PFSK-1 (cell line): Measurements from ENCODE around the gene ITGA6.

ENCODE experiments used
- FOXP2 ChIP-seq: optimal IDR thresholded peaks from 2 replicates; pipeline ENCODE3; 2011; ENCODE audit warnings: borderline replicate concordance, control low read depth, inconsistent platforms; ENCODE audit not compliant: insufficient read depth; ENCODE audit errors: extremely low read length, extremely low read depth
- POLR2AphosphoS5 ChIP-seq: IDR thresholded peaks from 2 replicates; pipeline ENCODE4 v1.6.1; 2012; ENCODE audit warnings: low read depth, mild to moderate bottlenecking, control low read depth, low read length, moderate library complexity
- REST ChIP-seq, 2 experiments: IDR thresholded peaks; 2 replicates each; pipeline versions ENCODE4 v1.6.1 to v1.8.0; 2011 to 2012; ENCODE audit warnings: low read depth in 2 of 2, low read length in 2 of 2, control low read depth in 1 of 2, inconsistent platforms in 1 of 2, mild to moderate bottlenecking in 1 of 2, moderate library complexity in 1 of 2; ENCODE audit not compliant: insufficient read depth in 1 of 2
- SIN3A ChIP-seq: IDR thresholded peaks from 2 replicates; pipeline ENCODE4 v1.6.1; 2012; ENCODE audit warnings: mild to moderate bottlenecking, low read length, moderate library complexity, borderline replicate concordance; ENCODE audit not compliant: insufficient read depth
- TAF1 ChIP-seq: IDR thresholded peaks from 2 replicates; pipeline ENCODE4 v1.6.1; 2012; ENCODE audit warnings: low read length, control low read depth, borderline replicate concordance; ENCODE audit not compliant: insufficient read depth

Gene ITGA6

DNA sequence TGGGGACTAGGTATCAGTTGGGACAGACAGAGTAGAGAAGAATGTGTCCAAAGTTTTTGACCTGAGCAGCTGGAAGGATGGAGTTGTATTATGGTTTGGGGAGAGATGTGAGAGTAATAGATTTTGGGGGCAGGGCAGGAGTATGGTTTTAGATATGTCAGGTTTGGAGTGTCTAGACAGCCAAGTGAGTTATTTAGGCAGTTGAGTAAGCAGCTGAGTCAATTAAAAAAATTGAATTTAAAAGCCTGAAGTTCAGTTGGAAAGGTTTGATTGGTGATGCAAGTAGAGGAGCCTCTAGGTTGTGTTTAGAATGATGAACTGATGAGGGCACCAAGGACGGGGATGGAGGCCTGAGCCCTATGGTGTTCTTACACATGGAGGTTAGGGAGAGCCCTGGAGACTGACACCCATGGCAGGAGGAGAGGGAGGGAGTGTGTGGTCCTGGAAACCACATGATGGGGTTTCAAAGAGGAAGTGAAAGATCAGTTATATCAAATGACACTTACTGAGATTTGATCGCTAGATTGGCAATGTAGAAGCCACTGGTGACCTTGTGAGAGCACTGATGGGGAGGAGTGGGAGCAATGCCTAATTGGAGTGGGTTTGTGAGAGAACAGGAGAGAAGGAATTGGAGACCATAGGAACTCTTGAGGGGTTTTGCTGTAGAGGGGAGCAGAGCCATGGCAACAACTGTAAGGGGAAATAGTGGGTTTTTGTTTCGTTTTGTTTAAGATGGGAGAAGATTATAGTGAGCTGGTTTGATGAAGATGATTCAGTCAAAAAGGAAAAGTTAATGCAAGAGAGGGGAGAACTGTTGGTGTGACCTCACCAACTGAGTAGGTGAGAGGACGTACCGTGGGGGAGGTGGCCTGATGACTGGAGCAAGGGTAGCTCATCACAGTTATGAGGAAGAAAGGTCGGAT lies 10.3 kb downstream of the ITGA6 start:
- TF ChIP-seq REST (IDR thresholded peaks at IDR 0.05; ENCODE audit: insufficient read depth in 1 of 2, low read depth in 2 of 2, low read length in 2 of 2) = no peak

GRCh38 chr2:172438741-172439508 lies 11.5 kb downstream of the ITGA6 start:
- no peak for TF ChIP-seq TAF1
- TF ChIP-seq SIN3A = no peak; the same call in 1 of the 2 replicates
- no peak for TF ChIP-seq REST (IDR thresholded peaks at IDR 0.05; ENCODE audit: insufficient read depth in 1 of 2, low read depth in 2 of 2, low read length in 2 of 2)
- TF ChIP-seq FOXP2 = no peak
- TF ChIP-seq POLR2AphosphoS5 = no peak

DNA sequence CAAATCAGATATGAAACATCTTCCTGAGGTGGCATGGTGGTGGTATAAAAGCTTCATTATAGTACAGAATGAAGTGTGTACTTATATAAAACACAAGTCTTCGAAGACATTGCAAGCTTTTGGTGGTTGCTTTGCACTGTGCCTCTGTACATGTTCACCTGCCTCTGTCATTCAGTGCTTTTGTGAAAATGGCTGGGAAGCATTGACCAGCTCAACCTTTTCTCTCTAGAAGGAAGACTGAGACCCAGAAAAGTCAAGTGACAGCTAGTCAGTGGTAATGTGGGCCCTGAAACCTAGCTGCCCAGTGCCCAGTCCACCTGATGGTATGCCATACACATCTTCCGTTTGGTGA lies 12.1 kb downstream of the ITGA6 start:
- no peak for TF ChIP-seq TAF1
- no peak for TF ChIP-seq REST (IDR thresholded peaks at IDR 0.05; ENCODE audit: insufficient read depth in 1 of 2, low read depth in 2 of 2, low read length in 2 of 2)
- TF ChIP-seq FOXP2 = no peak
- TF ChIP-seq POLR2AphosphoS5 = no peak

DNA sequence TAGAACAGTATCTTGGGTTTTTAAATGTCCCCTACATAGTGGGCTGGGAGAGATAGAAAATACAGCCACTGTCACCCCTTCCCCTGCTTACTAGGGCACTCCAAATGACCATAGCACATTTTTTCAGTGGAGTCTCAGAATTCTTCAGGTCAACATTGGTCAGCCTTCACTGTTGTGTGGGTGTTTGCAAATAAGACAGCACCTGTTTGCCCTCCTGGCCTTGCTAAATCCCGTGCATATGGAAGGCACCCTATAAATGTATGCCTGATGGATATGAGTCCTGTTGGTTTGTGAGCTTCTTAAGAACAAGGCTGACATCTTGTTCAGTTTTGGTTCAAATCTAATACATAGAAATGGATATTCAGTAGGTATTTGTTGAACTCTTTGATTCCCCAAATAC lies 12.5 kb downstream of the ITGA6 start:
- TF ChIP-seq SIN3A (no peak), POLR2AphosphoS5 (no peak), FOXP2 (no peak), TAF1 (no peak), REST (IDR thresholded peaks at IDR 0.05; ENCODE audit: insufficient read depth in 1 of 2, low read depth in 2 of 2, low read length in 2 of 2) (no peak)
